GM10248 (cell line): ENCODE data around the gene ASIC2.

Experiments
- CTCF ChIA-PET: fragments of 300-600 bp; sonication (Branson Sonifier 250); formaldehyde crosslinking; extraction: SDS; loops from one replicate; lab custom pipeline; 2021; ENCODE audit warnings: antibody characterized with exemption; lab: Yijun Ruan, JAX
- POLR2A ChIA-PET: fragments of 350-650 bp; sonication (Branson Sonifier 250); formaldehyde crosslinking; extraction: SDS; loops from one replicate; lab custom pipeline; 2020; ENCODE audit warnings: antibody characterized with exemption; lab: Yijun Ruan, JAX
- DNase-seq: peaks from one replicate; pipeline ENCODE4 v3.0.0; 2012; ENCODE audit errors: extremely low spot score
- CTCF ChIP-seq: IDR thresholded peaks from 2 replicates; pipeline ENCODE4 v1.5.1; 2012; ENCODE audit warnings: mild to moderate bottlenecking, low read depth; ENCODE audit errors: extremely low read depth, missing control alignments, control extremely low read depth

The ASIC2 gene

GRCh38 chr17:33201283-33201682, 91.8 kb downstream of the ASIC2 start:
- DNase-seq: no peak
- POLR2A ChIA-PET: no interaction called here
- TF ChIP-seq CTCF: no peak
- CTCF ChIA-PET: no interaction called here

GRCh38 chr17:33200587-33200986, 92.5 kb downstream of the ASIC2 start:
- CTCF ChIA-PET: interaction anchor here (1.3 kb wide), 1 partner anchor 15 kb away, joined by 3 read pairs; no protein-coding TSS in a partner anchor
- POLR2A ChIA-PET: no interaction called here
- TF ChIP-seq CTCF: no peak
- no peak for DNase-seq

GRCh38 chr17:33199571-33200510, 93.3 kb downstream of the ASIC2 start:
- DNase-seq: no peak
- TF ChIP-seq CTCF: no peak
- POLR2A ChIA-PET: no interaction called here
- CTCF ChIA-PET: interaction anchor here (1.3 kb wide), 1 partner anchor 14 kb away, joined by 3 read pairs; no protein-coding TSS in a partner anchor

- TF ChIP-seq CTCF: no peak
- CTCF ChIA-PET: no interaction called here
- no peak for DNase-seq
- POLR2A ChIA-PET: no interaction called here
These were observed 94.1 kb downstream of the ASIC2 start for GRCh38 chr17:33198954-33199353.

- TF ChIP-seq CTCF: no peak
- DNase-seq: no peak
- CTCF ChIA-PET: no interaction called here
- POLR2A ChIA-PET: no interaction called here
These were observed 95.8 kb downstream of the ASIC2 start for GRCh38 chr17:33197342-33197741.

GRCh38 chr17:33196883-33197282, 96.2 kb downstream of the ASIC2 start:
- no peak for DNase-seq
- no peak for TF ChIP-seq CTCF
- CTCF ChIA-PET: interaction anchor here (1.3 kb wide), 1 partner anchor 13 kb away, joined by 3 read pairs; no protein-coding TSS in a partner anchor
- POLR2A ChIA-PET: no interaction called here
